ENCODE data around the gene PLCB3. TPM values are rescaled to one million over a fixed set of nuclear protein-coding genes. Genes with fewer than 3 reads are reported as not detected.

The PLCB3 gene
- total and polyA plus RNA-seq, 2 experiments from 2014 or later: 28.1 to 103 TPM

GRCh38 chr11:64224151-64224890, 27.0 kb upstream of the PLCB3 start:
- Mint-ChIP-seq H3K27ac (no peak overlapping the region), H3K27me3 (ENCODE audit: insufficient read depth, low read depth, poor library complexity) (peaks cover 4% of the 10 kb centered on the region), H3K4me1 (peaks cover 9% of the 10 kb centered on the region), H3K36me3 (ENCODE audit: low read depth) (no peaks in the 10 kb centered on the region), H3K9me3 (no peaks in the 10 kb centered on the region), H3K4me3 (peak overlapping the region; percentile 89; the same call in 2 of the 3 replicates)
- no peak overlapping the region for H3K4me3 ChIP-seq
- H4K20me1 ChIP-seq (replicated peaks; ENCODE audit: insufficient read depth): no peaks in the 10 kb centered on the region
- H3F3A ChIP-seq (replicated peaks; ENCODE audit: low read depth): 0 out of 2 replicates have a peak, but pooled peaks cover 3% of the 10 kb centered on the region
- H3K27me3 ChIP-seq (ENCODE audit: insufficient read depth): no peaks in the 10 kb centered on the region
- H3K79me2 ChIP-seq (replicated peaks; ENCODE audit: insufficient read depth): no peaks in the 10 kb centered on the region; the same call in 1 of the 2 replicates
- H2AFZ ChIP-seq: no peak overlapping the region
- TF ChIP-seq ETS1 (IDR thresholded peaks at IDR 0.05) (no peak), NANOG (IDR thresholded peaks at IDR 0.05; ENCODE audit: borderline replicate concordance) (no peak), ZNF331 (CRISPR knock-in tag; IDR thresholded peaks at IDR 0.05; ENCODE audit: low read depth) (no peak)
- H3K27ac ChIP-seq (ENCODE audit: low read depth): no peak overlapping the region
- H3K4me1 ChIP-seq (ENCODE audit: insufficient read depth): no peaks in the 10 kb centered on the region; the same call in 1 of the 2 replicates
- no peaks in the 10 kb centered on the region for H3K9me2 ChIP-seq (ENCODE audit: insufficient read depth)
- H3K36me3 ChIP-seq (ENCODE audit: insufficient read depth): no peaks in the 10 kb centered on the region; the same call in 1 of the 2 replicates
- DNase-seq (ENCODE audit: low spot score) (no peak), ATAC-seq (no peak)
- no peak overlapping the region for H3K4me2 ChIP-seq

GRCh38 chr11:64224891-64225607, 26.3 kb upstream of the PLCB3 start:
- no peak overlapping the region for H3K27ac Mint-ChIP-seq
- Histone ChIP-seq H4K20me1 (replicated peaks; ENCODE audit: insufficient read depth) (no peaks in the 10 kb centered on the region), H3K27ac (ENCODE audit: low read depth) (no peak overlapping the region), H3F3A (replicated peaks; ENCODE audit: low read depth) (0 out of 2 replicates have a peak, but pooled peaks cover 5% of the 10 kb centered on the region), H3K4me3 (peak overlapping the region; percentile 98), H3K79me2 (replicated peaks; ENCODE audit: insufficient read depth) (no peaks in the 10 kb centered on the region; the same call in 1 of the 2 replicates), H3K4me1 (ENCODE audit: insufficient read depth) (no peaks in the 10 kb centered on the region; the same call in 1 of the 2 replicates), H3K27me3 (ENCODE audit: insufficient read depth) (no peaks in the 10 kb centered on the region), H3K4me2 (peak overlapping the region; percentile 97), H3K36me3 (ENCODE audit: insufficient read depth) (no peaks in the 10 kb centered on the region; the same call in 1 of the 2 replicates), H2AFZ (no peak overlapping the region), H3K9me2 (ENCODE audit: insufficient read depth) (no peaks in the 10 kb centered on the region)
- no peak for DNase-seq (ENCODE audit: low spot score)
- H3K4me1 Mint-ChIP-seq: peaks cover 11% of the 10 kb centered on the region
- peaks cover 4% of the 10 kb centered on the region for H3K27me3 Mint-ChIP-seq (ENCODE audit: insufficient read depth, low read depth, poor library complexity)
- peak overlapping the region; percentile 89 for H3K4me3 Mint-ChIP-seq
- H3K9me3 Mint-ChIP-seq: no peaks in the 10 kb centered on the region
- H3K36me3 Mint-ChIP-seq (ENCODE audit: low read depth): no peaks in the 10 kb centered on the region
- ATAC-seq: no peak; the same call in 2 of the 3 replicates
- TF ChIP-seq CREB1 (CRISPR knock-in tag; IDR thresholded peaks at IDR 0.05; ENCODE audit: low read depth): no peak
- no peak for TF ChIP-seq NANOG (IDR thresholded peaks at IDR 0.05; ENCODE audit: borderline replicate concordance)
- TF ChIP-seq EZH2phosphoT487 (IDR thresholded peaks at IDR 0.05; ENCODE audit: unreplicated experiment): no peak
- no peak for TF ChIP-seq ZNF331 (CRISPR knock-in tag; IDR thresholded peaks at IDR 0.05; ENCODE audit: low read depth)
- no peak for TF ChIP-seq JUNB (IDR thresholded peaks at IDR 0.05; ENCODE audit: unreplicated experiment)
- no peak for TF ChIP-seq POLR2AphosphoS5 (IDR thresholded peaks at IDR 0.05; ENCODE audit: low read depth)
- no peak for TF ChIP-seq REST (IDR thresholded peaks at IDR 0.05; ENCODE audit: unreplicated experiment)
- no peak for TF ChIP-seq CTCF (conservative IDR thresholded peaks at IDR 0.05; ENCODE audit: low read depth in 2 of 2)
- TF ChIP-seq STAT1 (IDR thresholded peaks at IDR 0.05; ENCODE audit: unreplicated experiment): no peak
